SK-N-MC (cell line): ENCODE data around the gene ITSN2.

Source experiments
- DNase-seq: peaks from one replicate; pipeline ENCODE4 v3.0.0-alpha.2; 2011; ENCODE audit warnings: low read depth, low spot score
- H3K27ac ChIP-seq: fragments of 200-600 bp; sonication (generic); 2 replicates; pipeline ENCODE4 v1.5.1; 2016; ENCODE audit warnings: mixed run types
- H3K36me3 ChIP-seq: fragments of 200-600 bp; sonication (generic); 2 replicates; pipeline ENCODE4 v1.6.1; 2017; ENCODE audit warnings: antibody characterized with exemption, low read length, mixed read lengths; ENCODE audit not compliant: insufficient read depth
- H3K4me3 ChIP-seq: fragments of 200-600 bp; sonication (generic); 2 replicates; pipeline ENCODE4 v1.5.1; 2016
- H3K9ac ChIP-seq: fragments of 200-600 bp; sonication (generic); 2 replicates; pipeline ENCODE4 v1.8.0; 2017; ENCODE audit warnings: mixed run types, mixed read lengths; ENCODE audit not compliant: insufficient read length
- H3K9me3 ChIP-seq: fragments of 200-600 bp; sonication (generic); 2 replicates; pipeline ENCODE4 v1.6.1; 2017; ENCODE audit warnings: low read depth, mild to moderate bottlenecking, antibody characterized with exemption, low read length, moderate library complexity, mixed read lengths
- EZH2 ChIP-seq: fragments of 200-600 bp; sonication (generic); IDR thresholded peaks from one replicate; pipeline ENCODE4 v1.6.1; 2017; ENCODE audit warnings: antibody characterized with exemption
- FOXP2 ChIP-seq: optimal IDR thresholded peaks from 2 replicates; pipeline ENCODE3; 2011; ENCODE audit warnings: mild to moderate bottlenecking, moderate library complexity; ENCODE audit not compliant: insufficient read depth; ENCODE audit errors: extremely low read length, control extremely low read depth
- POLR2AphosphoS5 ChIP-seq: IDR thresholded peaks from 2 replicates; pipeline ENCODE4 v1.6.1; 2012; ENCODE audit warnings: mild to moderate bottlenecking, low read depth, low read length, borderline replicate concordance

The ITSN2 gene

GRCh38 chr2:24273598-24273997 lies 86.7 kb downstream of the ITSN2 start:
- Histone ChIP-seq H3K9ac (no peak overlapping the region), H3K9me3 (no peaks in the 10 kb centered on the region), H3K36me3 (no peaks in the 10 kb centered on the region), H3K27ac (no peak overlapping the region), H3K4me3 (no peak overlapping the region)
- DNase-seq = no peak
- TF ChIP-seq POLR2AphosphoS5 = no peak

GRCh38 chr2:24272907-24273306 lies 87.4 kb downstream of the ITSN2 start:
- H3K27ac ChIP-seq = no peak overlapping the region
- TF ChIP-seq EZH2 = no peak
- no peak for TF ChIP-seq POLR2AphosphoS5
- TF ChIP-seq FOXP2 = no peak
- no peaks in the 10 kb centered on the region for H3K36me3 ChIP-seq
- no peak overlapping the region for H3K9ac ChIP-seq
- no peak for DNase-seq
- H3K4me3 ChIP-seq = no peak overlapping the region
- H3K9me3 ChIP-seq = no peaks in the 10 kb centered on the region

GRCh38 chr2:24272161-24272802 lies 88.1 kb downstream of the ITSN2 start:
- TF ChIP-seq POLR2AphosphoS5 = no peak
- no peak for TF ChIP-seq EZH2
- no peak for TF ChIP-seq FOXP2
- no peak overlapping the region for H3K27ac ChIP-seq
- H3K4me3 ChIP-seq = no peak overlapping the region
- no peaks in the 10 kb centered on the region for H3K9me3 ChIP-seq
- no peaks in the 10 kb centered on the region for H3K36me3 ChIP-seq
- no peak overlapping the region for H3K9ac ChIP-seq
- DNase-seq = no peak

GRCh38 chr2:24269265-24269664 lies 91.1 kb downstream of the ITSN2 start:
- Histone ChIP-seq H3K36me3 (no peaks in the 10 kb centered on the region), H3K27ac (no peak overlapping the region), H3K9me3 (no peaks in the 10 kb centered on the region), H3K4me3 (no peak overlapping the region), H3K9ac (no peak overlapping the region)
- TF ChIP-seq FOXP2 (no peak), POLR2AphosphoS5 (no peak), EZH2 (no peak)
- no peak for DNase-seq

- H3K9me3 ChIP-seq = no peaks in the 10 kb centered on the region
- H3K36me3 ChIP-seq = no peaks in the 10 kb centered on the region
- H3K27ac ChIP-seq = no peak overlapping the region
- no peak overlapping the region for H3K9ac ChIP-seq
- TF ChIP-seq FOXP2 (no peak), EZH2 (no peak), POLR2AphosphoS5 (no peak)
- no peak overlapping the region for H3K4me3 ChIP-seq
- no peak for DNase-seq
Measured at GRCh38 chr2:24265212-24265611, 95.1 kb downstream of the ITSN2 start.

- Histone ChIP-seq H3K36me3 (no peaks in the 10 kb centered on the region), H3K27ac (no peak overlapping the region), H3K9me3 (no peaks in the 10 kb centered on the region), H3K9ac (no peak overlapping the region), H3K4me3 (no peak overlapping the region)
- TF ChIP-seq FOXP2 (no peak), POLR2AphosphoS5 (no peak), EZH2 (no peak)
- no peak for DNase-seq
Measured at GRCh38 chr2:24262421-24262970, 97.8 kb downstream of the ITSN2 start.

- no peaks in the 10 kb centered on the region for H3K36me3 ChIP-seq
- DNase-seq = no peak
- no peak overlapping the region for H3K27ac ChIP-seq
- H3K9me3 ChIP-seq = no peaks in the 10 kb centered on the region
- H3K4me3 ChIP-seq = no peak overlapping the region
- H3K9ac ChIP-seq = no peak overlapping the region
- no peak for TF ChIP-seq POLR2AphosphoS5
- no peak for TF ChIP-seq FOXP2
- TF ChIP-seq EZH2 = no peak
Measured at GRCh38 chr2:24261441-24261840, 98.9 kb downstream of the ITSN2 start.

- Histone ChIP-seq H3K36me3 (no peaks in the 10 kb centered on the region), H3K9ac (no peak overlapping the region), H3K9me3 (no peaks in the 10 kb centered on the region), H3K4me3 (no peak overlapping the region), H3K27ac (no peak overlapping the region)
- DNase-seq = no peak
- TF ChIP-seq EZH2 = no peak
- no peak for TF ChIP-seq FOXP2
- no peak for TF ChIP-seq POLR2AphosphoS5
Measured at GRCh38 chr2:24259316-24259715, 101.0 kb downstream of the ITSN2 start.

- Histone ChIP-seq H3K9ac (no peak overlapping the region), H3K27ac (no peak overlapping the region), H3K9me3 (no peaks in the 10 kb centered on the region), H3K4me3 (no peak overlapping the region), H3K36me3 (no peaks in the 10 kb centered on the region)
- no peak for TF ChIP-seq POLR2AphosphoS5
- TF ChIP-seq FOXP2 = no peak
- no peak for TF ChIP-seq EZH2
- no peak for DNase-seq
Measured at GRCh38 chr2:24258718-24259117, 101.6 kb downstream of the ITSN2 start.
